SH-SY5Y (cell line): ENCODE measurements around the gene OLFM3.

Experiments
- GATA2 ChIP-seq: IDR thresholded peaks from 2 replicates; pipeline ENCODE4 v1.6.1; 2011; ENCODE audit warnings: mild to moderate bottlenecking, low read depth, low read length
- GATA3 ChIP-seq: IDR thresholded peaks from 2 replicates; pipeline ENCODE4 v1.6.1; 2011; ENCODE audit warnings: low read depth, mild to moderate bottlenecking, low read length, moderate library complexity

DNA sequence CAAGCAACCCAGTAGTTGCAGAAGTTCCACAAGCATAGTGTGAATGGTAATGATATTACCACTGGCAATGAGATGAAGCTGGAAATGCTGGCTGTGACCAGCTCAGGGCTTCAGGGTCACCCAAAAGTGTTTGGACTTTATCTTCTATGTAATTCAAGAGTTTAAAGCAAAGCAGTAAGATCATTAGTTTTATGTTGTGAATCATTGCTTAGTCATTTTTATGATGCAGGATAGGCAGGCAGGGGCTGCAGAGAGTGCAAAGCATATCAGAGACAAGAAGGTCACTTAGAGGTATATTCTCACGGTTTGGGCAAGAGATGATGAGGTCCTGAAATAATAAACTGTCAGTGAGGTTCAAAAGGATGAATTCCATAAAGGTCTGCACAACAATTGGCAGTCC lies 147.4 kb downstream of the OLFM3 start:
- TF ChIP-seq GATA2 (no peak), GATA3 (no peak)
